Right atrium auricular region (tissue), 2 donors: ENCODE results near the gene NRG3. TPM values are rescaled to one million over a fixed set of nuclear protein-coding genes. Genes with fewer than 3 reads are reported as not detected.

Experiments used
- DNase-seq: peaks from one replicate; pipeline ENCODE4 v3.0.0-alpha.2; 2019; ENCODE audit warnings: low spot score
- H3K27ac ChIP-seq, 2 donors: fragments of 200-600 bp; sonication (generic); 1 replicate in 1 of 2; 2 replicates in 1 of 2; pipeline ENCODE4 v1.5.1; 2016 to 2019
- H3K27me3 ChIP-seq, 2 donors: fragments of 200-600 bp; sonication (generic); one replicate each; pipeline versions ENCODE4 v1.5.1 to v1.6.0; 2017 to 2019
- H3K36me3 ChIP-seq: fragments of 200-600 bp; sonication (generic); one replicate; pipeline ENCODE4 v1.5.1; 2016
- H3K4me1 ChIP-seq, 2 donors: fragments of 200-600 bp; sonication (generic); one replicate each; pipeline versions ENCODE4 v1.5.1 to v1.6.0; 2017 to 2019
- H3K4me3 ChIP-seq, 2 donors: fragments of 200-600 bp; sonication (generic); 1 replicate in 1 of 2; 2 replicates in 1 of 2; pipeline ENCODE4 v1.5.1; 2017 to 2019; ENCODE audit warnings: mild to moderate bottlenecking in 1 of 2, moderate library complexity in 1 of 2
- H3K9me3 ChIP-seq, 2 donors: fragments of 200-600 bp; sonication (generic); one replicate each; pipeline ENCODE4 v1.5.1; 2019
- CTCF ChIP-seq, 2 donors: fragments of 200-600 bp; sonication (generic); IDR thresholded peaks; one replicate each; pipeline ENCODE4 v1.5.1; 2019; ENCODE audit warnings: antibody characterized with exemption in 2 of 2
- total RNA-seq, 2 donors: library from RNA; depleted of rRNA; stranded (reverse); fragments of >200 nt; gene quantifications; one replicate each; pipeline ENCODE4 v1.1.0, GENCODE V29; 2016

NRG3 gene
- total RNA-seq, 2 donors from 2014 or later, result 0.70 to 1.4 TPM

GRCh38 chr10:82866424-82867020, 991.5 kb downstream of the NRG3 start:
- Histone ChIP-seq H3K9me3 (no peaks in the 10 kb centered on the region), H3K27ac (no peak overlapping the region), H3K4me1 (no peaks in the 10 kb centered on the region), H3K27me3 (no peaks in the 10 kb centered on the region), H3K36me3 (no peaks in the 10 kb centered on the region), H3K4me3 (no peak overlapping the region)
- DNase-seq, result no peak
- no peak for TF ChIP-seq CTCF (IDR thresholded peaks at IDR 0.05)

GRCh38 chr10:82867056-82867455, 992.1 kb downstream of the NRG3 start:
- Histone ChIP-seq H3K9me3 (no peaks in the 10 kb centered on the region), H3K27me3 (no peaks in the 10 kb centered on the region), H3K27ac (no peak overlapping the region), H3K36me3 (no peaks in the 10 kb centered on the region), H3K4me1 (no peaks in the 10 kb centered on the region), H3K4me3 (no peak overlapping the region)
- TF ChIP-seq CTCF (IDR thresholded peaks at IDR 0.05), result no peak
- DNase-seq, result no peak

- no peaks in the 10 kb centered on the region for H3K4me1 ChIP-seq
- no peak for DNase-seq
- no peaks in the 10 kb centered on the region for H3K27me3 ChIP-seq
- H3K4me3 ChIP-seq, result no peak overlapping the region
- H3K27ac ChIP-seq, result no peak overlapping the region
- no peak for TF ChIP-seq CTCF (IDR thresholded peaks at IDR 0.05)
- no peaks in the 10 kb centered on the region for H3K36me3 ChIP-seq
- H3K9me3 ChIP-seq, result no peaks in the 10 kb centered on the region
These were observed 999.7 kb downstream of the NRG3 start for GRCh38 chr10:82874671-82875070.

- H3K4me3 ChIP-seq, result no peak overlapping the region
- no peak for TF ChIP-seq CTCF (IDR thresholded peaks at IDR 0.05)
These were observed 1005.8 kb downstream of the NRG3 start for GRCh38 chr10:82880776-82881290.

GRCh38 chr10:82882722-82883121, 1007.7 kb downstream of the NRG3 start:
- H3K4me3 ChIP-seq, result no peak overlapping the region
- H3K27me3 ChIP-seq, result no peaks in the 10 kb centered on the region
- H3K27ac ChIP-seq, result no peak overlapping the region
- no peak for TF ChIP-seq CTCF (IDR thresholded peaks at IDR 0.05)
- no peaks in the 10 kb centered on the region for H3K36me3 ChIP-seq
- no peak for DNase-seq
- H3K9me3 ChIP-seq, result no peaks in the 10 kb centered on the region
- H3K4me1 ChIP-seq, result no peaks in the 10 kb centered on the region

More at GRCh38 chr10:82880776-82881290, 1005.8 kb downstream of the NRG3 start:
- Histone ChIP-seq H3K4me1 (no peaks in the 10 kb centered on the region), H3K9me3 (no peaks in the 10 kb centered on the region), H3K27me3 (no peaks in the 10 kb centered on the region), H3K36me3 (no peaks in the 10 kb centered on the region), H3K27ac (no peak overlapping the region)
- no peak for DNase-seq

- H3K27ac ChIP-seq, result no peak overlapping the region
- DNase-seq, result no peak
- H3K4me3 ChIP-seq, result no peak overlapping the region
- no peaks in the 10 kb centered on the region for H3K36me3 ChIP-seq
- H3K4me1 ChIP-seq, result no peaks in the 10 kb centered on the region
- no peak for TF ChIP-seq CTCF (IDR thresholded peaks at IDR 0.05)
- H3K9me3 ChIP-seq, result no peaks in the 10 kb centered on the region
- no peaks in the 10 kb centered on the region for H3K27me3 ChIP-seq
These were observed 1008.6 kb downstream of the NRG3 start for GRCh38 chr10:82883603-82884002.
